RWPE2 (cell line): ENCODE data around the gene GLYATL1.

ENCODE experiments used
- ATAC-seq: fragments of 200-7000 bp; cut with Tn5 transposase; 3 replicates; pipeline ENCODE4 v1.9.1; 2021; ENCODE audit warnings: low read depth
- DNase-seq: peaks from one replicate; pipeline ENCODE4 v3.0.0-alpha.2; 2020; ENCODE audit warnings: low spot score
- H3K27ac ChIP-seq: fragments of 450-650 bp; 2 replicates; pipeline ENCODE4 v1.5.1; 2017; ENCODE audit warnings: mild to moderate bottlenecking; ENCODE audit not compliant: poor library complexity, severe bottlenecking
- H3K27me3 ChIP-seq: fragments of 250-450 bp; sonication (Bioruptor Pico); 2 replicates; pipeline ENCODE4 v1.5.1; 2021; ENCODE audit warnings: mild to moderate bottlenecking, moderate library complexity; ENCODE audit not compliant: insufficient read depth, poor library complexity, severe bottlenecking
- H3K36me3 ChIP-seq: fragments of 250-450 bp; sonication (Bioruptor Pico); 2 replicates; pipeline ENCODE4 v1.5.1; 2020; ENCODE audit warnings: low read depth, mild to moderate bottlenecking, moderate library complexity
- H3K4me1 ChIP-seq: fragments of 250-450 bp; sonication (Bioruptor Pico); 2 replicates; pipeline ENCODE4 v1.5.1; 2021; ENCODE audit warnings: mild to moderate bottlenecking, moderate library complexity; ENCODE audit not compliant: insufficient read depth, poor library complexity, severe bottlenecking
- H3K4me3 ChIP-seq: fragments of 250-450 bp; sonication (Bioruptor Pico); 2 replicates; pipeline ENCODE4 v1.5.1; 2021; ENCODE audit warnings: mild to moderate bottlenecking, moderate library complexity; ENCODE audit not compliant: severe bottlenecking
- H3K9me3 ChIP-seq: fragments of 250-450 bp; sonication (Bioruptor Pico); 2 replicates; pipeline ENCODE4 v1.5.1; 2021; ENCODE audit warnings: mild to moderate bottlenecking, moderate library complexity; ENCODE audit not compliant: severe bottlenecking
- CTCF ChIP-seq: fragments of 450-650 bp; IDR thresholded peaks from one replicate; pipeline ENCODE4 v1.5.1; 2017; ENCODE audit warnings: mild to moderate bottlenecking, moderate library complexity; ENCODE audit not compliant: poor library complexity, severe bottlenecking

The GLYATL1 gene

DNA sequence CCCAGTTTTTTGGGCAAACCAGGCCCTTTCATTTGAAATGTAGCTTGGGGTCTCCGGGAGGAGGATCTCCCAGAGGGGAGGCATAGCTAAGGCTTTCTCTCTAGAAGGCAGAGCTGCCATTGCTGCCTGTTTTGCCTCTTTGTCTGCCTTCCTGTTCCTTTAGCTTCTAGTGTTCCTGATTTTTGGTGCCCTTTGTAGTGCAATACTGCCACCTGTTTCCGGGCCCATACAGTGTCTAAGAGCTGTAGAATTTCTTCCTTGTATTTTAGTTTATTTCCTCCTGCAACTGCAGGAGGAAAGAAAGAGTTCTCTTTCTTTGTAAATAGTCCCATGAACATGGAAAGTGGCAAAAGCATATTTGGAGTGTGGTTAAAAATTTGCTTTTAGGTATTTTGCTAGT is 19.3 kb upstream of the GLYATL1 start:
- no peak for TF ChIP-seq CTCF
- H3K27me3 ChIP-seq = no peaks in the 10 kb centered on the region
- H3K36me3 ChIP-seq = no peaks in the 10 kb centered on the region
- DNase-seq (no peak), ATAC-seq (no peak)
- no peaks in the 10 kb centered on the region for H3K4me1 ChIP-seq
- H3K27ac ChIP-seq = no peak overlapping the region
- H3K4me3 ChIP-seq = no peak overlapping the region
- no peaks in the 10 kb centered on the region for H3K9me3 ChIP-seq

DNA sequence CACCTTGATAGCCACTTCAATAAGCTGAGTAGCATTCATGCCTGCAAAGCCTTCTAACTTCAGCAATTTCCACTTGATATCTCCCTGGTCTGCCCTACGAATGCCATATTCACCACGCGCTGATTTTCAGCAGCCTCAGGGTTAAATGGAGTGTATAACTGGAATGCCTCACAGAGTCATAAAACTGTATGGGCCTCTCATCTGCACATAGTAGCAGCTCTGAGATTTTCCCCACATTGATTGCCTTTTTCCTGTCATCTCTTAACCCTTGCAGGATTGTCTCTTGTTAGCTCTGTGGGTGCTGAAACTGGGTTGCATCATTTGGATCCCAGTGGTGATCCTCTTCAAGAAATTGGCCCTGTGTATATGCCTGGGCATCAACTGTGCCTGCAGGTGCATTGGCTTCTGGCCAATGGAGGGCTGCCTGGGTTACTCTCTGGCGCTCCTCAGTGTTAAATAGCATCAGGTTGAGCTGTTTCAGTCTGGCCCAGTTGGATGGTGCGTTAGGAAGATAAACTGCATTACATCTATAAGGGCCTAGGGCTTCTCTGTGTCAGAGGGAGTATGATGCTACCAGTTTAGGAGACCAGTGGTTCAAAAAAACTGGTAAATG is 17.4 kb upstream of the GLYATL1 start:
- DNase-seq (no peak), ATAC-seq (no peak)
- no peak overlapping the region for H3K4me3 ChIP-seq
- no peaks in the 10 kb centered on the region for H3K36me3 ChIP-seq
- H3K4me1 ChIP-seq = no peaks in the 10 kb centered on the region
- no peak for TF ChIP-seq CTCF
- H3K27ac ChIP-seq = no peak overlapping the region
- no peaks in the 10 kb centered on the region for H3K27me3 ChIP-seq
- no peaks in the 10 kb centered on the region for H3K9me3 ChIP-seq

- Histone ChIP-seq H3K36me3 (no peaks in the 10 kb centered on the region), H3K9me3 (no peaks in the 10 kb centered on the region), H3K27ac (no peak overlapping the region), H3K4me3 (no peak overlapping the region), H3K27me3 (no peaks in the 10 kb centered on the region), H3K4me1 (no peaks in the 10 kb centered on the region)
- DNase-seq (no peak), ATAC-seq (no peak)
- no peak for TF ChIP-seq CTCF
Measured at GRCh38 chr11:58922479-58922878, 16.8 kb upstream of the GLYATL1 start.

DNA sequence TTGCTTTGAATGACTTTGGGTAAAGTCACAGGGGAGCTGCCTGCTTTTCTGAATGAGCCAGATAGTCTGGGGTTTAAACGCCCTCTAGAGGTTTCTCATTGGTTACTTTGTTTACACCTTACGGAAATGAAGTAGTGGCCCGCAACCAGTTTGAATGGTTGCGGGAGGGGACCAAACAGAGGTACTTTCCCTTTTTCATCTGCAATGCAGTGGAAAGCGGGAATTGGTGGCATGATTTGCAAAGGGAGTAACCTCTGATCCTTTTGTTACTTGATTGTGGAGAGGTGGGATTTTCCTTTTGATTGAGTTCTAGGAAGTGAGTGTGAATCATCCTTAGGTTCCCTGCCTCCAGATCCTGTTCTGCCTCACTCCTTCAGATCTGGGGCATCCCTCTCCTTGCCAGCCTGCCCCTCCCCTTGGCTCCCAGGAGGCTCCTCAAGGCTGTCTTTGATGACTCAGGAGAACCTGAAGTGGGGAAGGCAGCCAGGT is 15.9 kb upstream of the GLYATL1 start:
- no peaks in the 10 kb centered on the region for H3K27me3 ChIP-seq

More for the DNA sequence above, 15.9 kb upstream of the GLYATL1 start:
- peak; percentile 11 for TF ChIP-seq CTCF
- Histone ChIP-seq H3K4me1 (no peaks in the 10 kb centered on the region), H3K36me3 (no peaks in the 10 kb centered on the region), H3K9me3 (no peaks in the 10 kb centered on the region), H3K27ac (no peak overlapping the region), H3K4me3 (no peak overlapping the region)
- ATAC-seq (peak; percentile 44; the same call in 1 of the 3 replicates), DNase-seq (no peak)
